Prostate gland (tissue), 2 donors: ENCODE data around the gene INTU. TPM values are rescaled to one million over a fixed set of nuclear protein-coding genes. Genes with fewer than 3 reads are reported as not detected.

ENCODE experiments used
- DNase-seq: peaks from one replicate; pipeline ENCODE4 v3.0.0-alpha.2; 2019; ENCODE audit warnings: low spot score
- H3K27ac ChIP-seq, 2 donors: fragments of 200-600 bp; sonication (generic); 2 replicates each; pipeline ENCODE4 v1.5.1; 2017 to 2019
- H3K27me3 ChIP-seq: fragments of 200-600 bp; sonication (generic); replicated peaks from 2 replicates; pipeline ENCODE4 v1.5.1; 2019; ENCODE audit not compliant: insufficient read depth
- H3K36me3 ChIP-seq, 2 donors: fragments of 200-600 bp; sonication (generic); 1 replicate in 1 of 2; 2 replicates in 1 of 2; pipeline versions ENCODE4 v1.5.1 to v1.8.1; 2017 to 2019
- H3K4me1 ChIP-seq: fragments of 200-600 bp; sonication (generic); replicated peaks from 2 replicates; pipeline ENCODE4 v1.5.1; 2019
- H3K4me3 ChIP-seq, 2 donors: fragments of 200-600 bp; sonication (generic); 2 replicates each; pipeline ENCODE4 v1.5.1; 2017 to 2019
- H3K9me3 ChIP-seq: fragments of 200-600 bp; sonication (generic); 2 replicates; pipeline ENCODE4 v1.5.1; 2017
- POLR2A ChIP-seq: fragments of 450-650 bp; IDR thresholded peaks from one replicate; pipeline ENCODE4 v1.6.1; 2016; ENCODE audit warnings: antibody characterized with exemption, mild to moderate bottlenecking
- POLR2AphosphoS5 ChIP-seq: sonication (generic); formaldehyde crosslinking; IDR thresholded peaks from one replicate; pipeline ENCODE4 v1.6.1; 2017; ENCODE audit warnings: antibody characterized with exemption
- WGBS: methylation state at CpG from one replicate; pipeline ENCODE4 v1.1.5; 2018; 5-methylcytosine and 5-hydroxymethylcytosine counted together
- intact Hi-C: fragments of 100-400 bp; cut with DNase I; formaldehyde crosslinking; loops from one replicate; pipeline ENCODE4 v1.14.2; 2022
- total RNA-seq, 2 donors: library from RNA; depleted of rRNA; stranded (reverse); fragments of >200 nt; gene quantifications; one replicate each; pipeline ENCODE4 v1.1.0, GENCODE V29; 2016
- TF ChIP-seq, protein P1 (sequence below), 4 experiments: fragments of 200-600 bp in 2 of 4; fragments of 450-650 bp in 2 of 4; sonication (generic) in 2 of 4; IDR thresholded peaks; 1 replicate in 3 of 4; 2 replicates in 1 of 4; pipeline ENCODE4 v1.5.1; 2016 to 2019; ENCODE audit warnings: antibody characterized with exemption in 4 of 4, mild to moderate bottlenecking in 2 of 4, moderate library complexity in 2 of 4

The INTU gene
- total RNA-seq, 2 donors from 2014 or later: 6.1 to 13.9 TPM

DNA sequence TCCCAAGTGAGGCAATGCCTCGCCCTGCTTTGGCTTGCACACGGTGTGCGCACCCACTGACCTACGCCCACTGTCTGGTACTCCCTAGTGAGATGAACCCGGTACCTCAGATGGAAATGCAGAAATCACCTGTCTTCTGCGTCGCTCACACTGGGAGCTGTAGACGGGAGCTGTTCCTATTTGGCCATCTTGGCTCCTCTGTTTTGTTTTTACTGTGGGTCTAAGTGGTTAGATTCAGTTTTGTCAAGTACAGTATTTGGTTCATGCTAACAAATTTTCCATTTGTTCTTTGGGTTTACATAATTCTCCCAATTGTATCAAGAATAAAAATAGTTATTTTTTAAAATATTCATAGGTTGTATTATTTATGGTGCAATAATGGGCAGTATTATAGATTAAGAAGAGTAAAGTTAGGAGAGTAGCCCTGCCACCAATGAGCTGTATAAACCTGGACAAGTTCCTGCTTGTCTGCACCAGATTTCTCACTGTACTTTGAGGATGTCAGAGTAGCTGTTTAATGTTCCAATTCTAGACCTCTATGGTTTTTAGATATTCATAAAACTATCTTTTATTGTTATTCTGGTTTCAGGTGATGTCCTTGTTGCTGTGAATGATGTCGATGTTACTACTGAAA is 23.4 kb downstream of the INTU start:
- H3K36me3 ChIP-seq: no peaks in the 10 kb centered on the region
- intact Hi-C loops: no loop called here
- H3K27ac ChIP-seq: no peak overlapping the region
- no peak for DNase-seq
- H3K9me3 ChIP-seq: no peaks in the 10 kb centered on the region
- WGBS: 95% methylated on average over 9 of the region's 9 CpGs
- TF ChIP-seq POLR2A (no peak), POLR2AphosphoS5 (no peak)
- TF ChIP-seq, protein P1, sequence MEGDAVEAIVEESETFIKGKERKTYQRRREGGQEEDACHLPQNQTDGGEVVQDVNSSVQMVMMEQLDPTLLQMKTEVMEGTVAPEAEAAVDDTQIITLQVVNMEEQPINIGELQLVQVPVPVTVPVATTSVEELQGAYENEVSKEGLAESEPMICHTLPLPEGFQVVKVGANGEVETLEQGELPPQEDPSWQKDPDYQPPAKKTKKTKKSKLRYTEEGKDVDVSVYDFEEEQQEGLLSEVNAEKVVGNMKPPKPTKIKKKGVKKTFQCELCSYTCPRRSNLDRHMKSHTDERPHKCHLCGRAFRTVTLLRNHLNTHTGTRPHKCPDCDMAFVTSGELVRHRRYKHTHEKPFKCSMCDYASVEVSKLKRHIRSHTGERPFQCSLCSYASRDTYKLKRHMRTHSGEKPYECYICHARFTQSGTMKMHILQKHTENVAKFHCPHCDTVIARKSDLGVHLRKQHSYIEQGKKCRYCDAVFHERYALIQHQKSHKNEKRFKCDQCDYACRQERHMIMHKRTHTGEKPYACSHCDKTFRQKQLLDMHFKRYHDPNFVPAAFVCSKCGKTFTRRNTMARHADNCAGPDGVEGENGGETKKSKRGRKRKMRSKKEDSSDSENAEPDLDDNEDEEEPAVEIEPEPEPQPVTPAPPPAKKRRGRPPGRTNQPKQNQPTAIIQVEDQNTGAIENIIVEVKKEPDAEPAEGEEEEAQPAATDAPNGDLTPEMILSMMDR (IDR thresholded peaks at IDR 0.05): no peak
- no peaks in the 10 kb centered on the region for H3K27me3 ChIP-seq
- no peaks in the 10 kb centered on the region for H3K4me1 ChIP-seq
- H3K4me3 ChIP-seq: no peak overlapping the region

DNA sequence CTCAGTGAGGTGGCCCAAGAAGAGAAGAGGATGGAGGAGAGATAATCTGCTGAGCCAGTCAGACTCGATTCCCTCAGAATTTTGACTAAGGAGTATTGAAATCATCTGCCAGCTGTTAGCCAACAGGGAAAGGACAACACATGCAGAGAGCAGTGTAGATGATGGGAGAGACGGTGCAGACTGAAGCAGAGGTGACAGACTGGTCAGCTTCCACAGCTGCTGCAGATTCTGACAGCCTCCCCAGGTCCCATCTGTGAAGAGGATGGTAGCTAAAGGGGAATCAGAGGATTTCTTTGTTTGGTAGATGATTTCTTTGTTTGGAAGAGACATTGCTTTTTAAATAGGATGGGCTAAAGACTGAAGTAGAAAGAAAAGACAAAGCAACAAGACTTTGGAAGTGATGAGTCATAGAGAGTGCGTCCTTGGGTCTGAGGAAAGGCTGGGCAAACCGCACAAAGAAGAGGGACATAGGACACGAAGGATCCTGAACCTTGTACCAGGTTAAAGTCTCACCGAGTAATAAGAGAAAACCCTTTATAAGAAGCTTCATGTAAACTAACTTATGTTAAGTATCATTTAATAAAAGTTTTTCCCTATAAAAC is 27.6 kb downstream of the INTU start:
- WGBS: 94% methylated on average over 6 of the region's 6 CpGs
- TF ChIP-seq POLR2A (no peak), POLR2AphosphoS5 (no peak)
- TF ChIP-seq, protein P1 (IDR thresholded peaks at IDR 0.05): no peak
- intact Hi-C loops: no loop called here

DNA sequence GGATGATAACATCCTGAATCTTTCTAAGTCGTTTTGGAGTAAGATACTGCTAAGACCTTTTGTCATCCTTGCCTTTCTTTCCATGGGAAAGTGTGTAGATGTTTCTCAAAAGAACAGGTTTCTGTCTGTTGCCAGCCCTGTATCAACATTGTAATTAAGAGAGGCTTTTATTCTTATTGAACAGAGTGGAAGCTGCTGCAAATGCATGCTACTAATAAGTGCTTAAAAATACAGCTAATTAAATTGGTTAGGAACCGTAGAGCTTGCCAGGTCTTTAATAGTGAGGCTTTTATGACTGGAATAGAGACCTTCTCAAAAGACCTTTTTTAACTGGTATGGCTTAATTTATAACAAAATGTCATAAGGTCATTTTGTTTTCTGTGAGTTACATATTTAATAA is 34.4 kb downstream of the INTU start:
- no peaks in the 10 kb centered on the region for H3K9me3 ChIP-seq
- no peaks in the 10 kb centered on the region for H3K27me3 ChIP-seq
- intact Hi-C loops: no loop called here
- H3K4me1 ChIP-seq: no peaks in the 10 kb centered on the region
- H3K27ac ChIP-seq: no peak overlapping the region
- no peak for DNase-seq
- H3K4me3 ChIP-seq: no peak overlapping the region
- H3K36me3 ChIP-seq: no peaks in the 10 kb centered on the region
- WGBS: 38% methylated on average over 2 of the region's 2 CpGs
- TF ChIP-seq POLR2A (no peak), POLR2AphosphoS5 (no peak)
- TF ChIP-seq, protein P1 (IDR thresholded peaks at IDR 0.05): no peak

More for the DNA sequence above, 27.6 kb downstream of the INTU start:
- H3K4me1 ChIP-seq: no peaks in the 10 kb centered on the region
- no peaks in the 10 kb centered on the region for H3K36me3 ChIP-seq
- DNase-seq: no peak
- H3K4me3 ChIP-seq: no peak overlapping the region
- no peaks in the 10 kb centered on the region for H3K27me3 ChIP-seq
- H3K27ac ChIP-seq: no peak overlapping the region
- no peaks in the 10 kb centered on the region for H3K9me3 ChIP-seq

DNA sequence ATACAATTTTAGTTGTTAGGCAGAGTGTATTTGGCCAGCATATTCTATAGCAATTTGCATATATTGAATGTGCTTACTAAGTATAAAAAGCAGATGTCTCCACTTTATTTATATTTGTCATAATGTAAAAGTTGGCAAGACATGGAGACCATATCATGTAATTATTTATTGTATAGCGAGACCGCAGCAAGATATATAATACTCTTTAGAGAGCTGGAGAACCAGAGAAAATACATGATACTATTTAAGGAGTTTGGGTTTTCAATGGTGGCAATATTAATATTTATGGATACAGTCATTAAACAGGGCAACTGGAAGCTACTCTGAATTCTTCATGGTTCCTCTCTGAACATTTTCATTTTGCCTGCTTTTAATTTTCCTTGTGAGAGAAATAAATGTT is 35.0 kb downstream of the INTU start:
- Histone ChIP-seq H3K4me3 (no peak overlapping the region), H3K4me1 (no peaks in the 10 kb centered on the region), H3K27ac (no peak overlapping the region), H3K27me3 (no peaks in the 10 kb centered on the region), H3K9me3 (no peaks in the 10 kb centered on the region), H3K36me3 (no peaks in the 10 kb centered on the region)
- WGBS: 90% methylated on average over 2 of the region's 2 CpGs
- intact Hi-C loops: no loop called here
- no peak for DNase-seq
- TF ChIP-seq POLR2A (no peak), POLR2AphosphoS5 (no peak)
- TF ChIP-seq, protein P1 (IDR thresholded peaks at IDR 0.05): no peak

DNA sequence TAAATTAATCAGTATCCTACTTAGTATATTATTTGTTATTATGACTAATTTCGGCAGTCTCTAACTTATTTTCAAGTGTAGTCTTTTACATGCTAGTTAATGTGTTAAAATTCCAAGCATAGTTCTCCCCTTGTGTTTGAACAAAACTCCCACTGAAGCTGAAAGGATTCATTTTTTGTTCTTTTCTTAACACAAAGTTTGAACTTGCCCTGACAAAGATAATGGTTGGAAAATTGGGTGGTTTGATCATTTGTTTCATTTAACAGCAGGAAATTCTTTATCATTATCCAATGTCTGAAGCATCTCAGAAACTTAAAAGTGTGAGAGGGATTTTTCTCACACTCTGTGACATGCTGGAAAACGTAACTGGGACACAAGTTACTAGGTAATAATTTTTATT is 36.0 kb downstream of the INTU start:
- no peak for DNase-seq
- H3K36me3 ChIP-seq: no peaks in the 10 kb centered on the region
- TF ChIP-seq POLR2A (no peak), POLR2AphosphoS5 (no peak)
- TF ChIP-seq, protein P1 (IDR thresholded peaks at IDR 0.05): no peak
- H3K27me3 ChIP-seq: no peaks in the 10 kb centered on the region
- no peak overlapping the region for H3K27ac ChIP-seq
- no peaks in the 10 kb centered on the region for H3K9me3 ChIP-seq
- intact Hi-C loops: no loop called here
- 54% methylated on average over 2 of the region's 2 CpGs for WGBS
- no peaks in the 10 kb centered on the region for H3K4me1 ChIP-seq
- no peak overlapping the region for H3K4me3 ChIP-seq
